ENCODE measurements around the gene VDAC2.

The VDAC2 gene

GRCh38 chr10:75228834-75229233 lies 18.2 kb downstream of the VDAC2 start:
- H3K27ac Mint-ChIP-seq: no peak overlapping the region
- no peak overlapping the region for H3K4me3 Mint-ChIP-seq
- DNase-seq (ENCODE audit: low spot score): no peak
- H3K4me1 Mint-ChIP-seq (ENCODE audit: low read depth): peaks cover 33% of the 10 kb centered on the region
- no peaks in the 10 kb centered on the region for H3K9me3 Mint-ChIP-seq
- peaks cover 50% of the 10 kb centered on the region for H3K36me3 Mint-ChIP-seq (ENCODE audit: low read depth)
- H3K27me3 Mint-ChIP-seq (ENCODE audit: low read depth): no peaks in the 10 kb centered on the region

GRCh38 chr10:75229971-75230370 lies 19.4 kb downstream of the VDAC2 start:
- Mint-ChIP-seq H3K9me3 (no peaks in the 10 kb centered on the region), H3K4me1 (ENCODE audit: low read depth) (peaks cover 26% of the 10 kb centered on the region), H3K4me3 (no peak overlapping the region), H3K27me3 (ENCODE audit: low read depth) (no peaks in the 10 kb centered on the region), H3K27ac (no peak overlapping the region), H3K36me3 (ENCODE audit: low read depth) (peaks cover 44% of the 10 kb centered on the region)
- no peak for DNase-seq (ENCODE audit: low spot score)

- Mint-ChIP-seq H3K9me3 (no peaks in the 10 kb centered on the region), H3K27me3 (ENCODE audit: low read depth) (no peaks in the 10 kb centered on the region), H3K4me3 (no peak overlapping the region), H3K4me1 (ENCODE audit: low read depth) (peaks cover 23% of the 10 kb centered on the region), H3K27ac (peak overlapping the region; percentile 91), H3K36me3 (ENCODE audit: low read depth) (peaks cover 40% of the 10 kb centered on the region)
- peak; percentile 86 for DNase-seq (ENCODE audit: low spot score)
Measured at GRCh38 chr10:75230600-75231038, 20.0 kb downstream of the VDAC2 start.

- H3K9me3 Mint-ChIP-seq: no peaks in the 10 kb centered on the region
- H3K36me3 Mint-ChIP-seq (ENCODE audit: low read depth): peaks cover 39% of the 10 kb centered on the region
- H3K27ac Mint-ChIP-seq: peak overlapping the region; percentile 64
- peaks cover 27% of the 10 kb centered on the region for H3K4me1 Mint-ChIP-seq (ENCODE audit: low read depth)
- no peaks in the 10 kb centered on the region for H3K27me3 Mint-ChIP-seq (ENCODE audit: low read depth)
- peak overlapping the region; percentile 11 for H3K4me3 Mint-ChIP-seq
- no peak for DNase-seq (ENCODE audit: low spot score)
Measured at GRCh38 chr10:75231672-75232581, 21.3 kb downstream of the VDAC2 start.

GRCh38 chr10:75233444-75234016 lies 22.9 kb downstream of the VDAC2 start:
- no peak for DNase-seq (ENCODE audit: low spot score)
- peaks cover 26% of the 10 kb centered on the region for H3K4me1 Mint-ChIP-seq (ENCODE audit: low read depth)
- peaks cover 35% of the 10 kb centered on the region for H3K36me3 Mint-ChIP-seq (ENCODE audit: low read depth)
- peak overlapping the region; percentile 88 for H3K27ac Mint-ChIP-seq
- H3K4me3 Mint-ChIP-seq: peak overlapping the region; percentile 83
- no peaks in the 10 kb centered on the region for H3K27me3 Mint-ChIP-seq (ENCODE audit: low read depth)
- H3K9me3 Mint-ChIP-seq: no peaks in the 10 kb centered on the region

- DNase-seq (ENCODE audit: low spot score): peak; percentile 94
- no peaks in the 10 kb centered on the region for H3K27me3 Mint-ChIP-seq (ENCODE audit: low read depth)
- H3K4me3 Mint-ChIP-seq: peak overlapping the region; percentile 83
- H3K27ac Mint-ChIP-seq: peak overlapping the region; percentile 88
- H3K9me3 Mint-ChIP-seq: no peaks in the 10 kb centered on the region
- peaks cover 24% of the 10 kb centered on the region for H3K4me1 Mint-ChIP-seq (ENCODE audit: low read depth)
- peaks cover 30% of the 10 kb centered on the region for H3K36me3 Mint-ChIP-seq (ENCODE audit: low read depth)
Measured at GRCh38 chr10:75234017-75234682, 23.6 kb downstream of the VDAC2 start.

GRCh38 chr10:75234683-75235374 lies 24.2 kb downstream of the VDAC2 start:
- Mint-ChIP-seq H3K9me3 (no peaks in the 10 kb centered on the region), H3K27ac (peak overlapping the region; percentile 88), H3K27me3 (ENCODE audit: low read depth) (no peaks in the 10 kb centered on the region), H3K4me3 (peak overlapping the region; percentile 83), H3K4me1 (ENCODE audit: low read depth) (peaks cover 22% of the 10 kb centered on the region), H3K36me3 (ENCODE audit: low read depth) (peaks cover 28% of the 10 kb centered on the region)
- no peak for DNase-seq (ENCODE audit: low spot score)

GRCh38 chr10:75235375-75236177 lies 25.0 kb downstream of the VDAC2 start, which contains the start of gene COMTD1:
Gene COMTD1, minus strand, starts transcription at chr10:75235957. Its CDS starts 29 bp downstream, at chr10:75235928.
- Mint-ChIP-seq H3K36me3 (ENCODE audit: low read depth) (peaks cover 24% of the 10 kb centered on the region), H3K9me3 (no peaks in the 10 kb centered on the region), H3K27ac (peak within 1 kb of the TSS; percentile 80), H3K27me3 (ENCODE audit: low read depth) (no peaks in the 10 kb centered on the region), H3K4me1 (ENCODE audit: low read depth) (peaks cover 20% of the 10 kb centered on the region), H3K4me3 (peak within 1 kb of the TSS; percentile 67)
- DNase-seq (ENCODE audit: low spot score): peak; percentile 95

- peaks cover 17% of the 10 kb centered on the region for H3K4me1 Mint-ChIP-seq (ENCODE audit: low read depth)
- H3K9me3 Mint-ChIP-seq: no peaks in the 10 kb centered on the region
- H3K36me3 Mint-ChIP-seq (ENCODE audit: low read depth): peaks cover 19% of the 10 kb centered on the region
- DNase-seq (ENCODE audit: low spot score): no peak
- H3K27me3 Mint-ChIP-seq (ENCODE audit: low read depth): no peaks in the 10 kb centered on the region
- H3K27ac Mint-ChIP-seq: peak overlapping the region; percentile 80
- peak overlapping the region; percentile 47 for H3K4me3 Mint-ChIP-seq
Measured at GRCh38 chr10:75236178-75236825, 25.7 kb downstream of the VDAC2 start.

GRCh38 chr10:75238182-75239095 lies 27.8 kb downstream of the VDAC2 start:
- H3K9me3 Mint-ChIP-seq: no peaks in the 10 kb centered on the region
- H3K27ac Mint-ChIP-seq: no peak overlapping the region
- H3K4me1 Mint-ChIP-seq (ENCODE audit: low read depth): peaks cover 8% of the 10 kb centered on the region
- DNase-seq (ENCODE audit: low spot score): no peak
- no peak overlapping the region for H3K4me3 Mint-ChIP-seq
- H3K36me3 Mint-ChIP-seq (ENCODE audit: low read depth): peaks cover 1% of the 10 kb centered on the region
- H3K27me3 Mint-ChIP-seq (ENCODE audit: low read depth): no peaks in the 10 kb centered on the region

GRCh38 chr10:75239096-75239790 lies 28.6 kb downstream of the VDAC2 start:
- no peak for DNase-seq (ENCODE audit: low spot score)
- no peaks in the 10 kb centered on the region for H3K36me3 Mint-ChIP-seq (ENCODE audit: low read depth)
- no peak overlapping the region for H3K4me3 Mint-ChIP-seq
- H3K4me1 Mint-ChIP-seq (ENCODE audit: low read depth): peaks cover 7% of the 10 kb centered on the region
- no peaks in the 10 kb centered on the region for H3K9me3 Mint-ChIP-seq
- peaks cover 4% of the 10 kb centered on the region for H3K27me3 Mint-ChIP-seq (ENCODE audit: low read depth)
- H3K27ac Mint-ChIP-seq: no peak overlapping the region

Data from T-helper 2 cell treated with Interferon-gamma antibody and Interleukin-4, amounts not matched to agents 5 μg/mL and 100 μg/mL, for 36 hours (primary cell).